NCI-H510A treated with DMSO at 0.1 percent for 48 hours (cell line): Measurements from ENCODE around the gene ADAMTSL4.
A peak's percentile ranks its signal among the peaks of the same experiment; 100 is the strongest.
"Not testable (repeated sequence)": the region's sequence is repeated elsewhere in the genome, so short reads cannot be mapped to it uniquely, and the experiment has no call there.

Experiments
- DNase-seq: peaks from one replicate; lab custom pipeline; 2025; lab: John Stamatoyannopoulos, UW

Gene ADAMTSL4

GRCh38 chr1:150555971-150556865 lies 7.0 kb downstream of the ADAMTSL4 start:
- DNase-seq: no peak

- DNase-seq: no peak
These were observed 7.9 kb downstream of the ADAMTSL4 start for GRCh38 chr1:150557065-150557600.

GRCh38 chr1:150557813-150558212 lies 8.6 kb downstream of the ADAMTSL4 start:
- no peak for DNase-seq

GRCh38 chr1:150558303-150558704 lies 9.1 kb downstream of the ADAMTSL4 start:
- DNase-seq: no peak

- no peak for DNase-seq
These were observed 9.8 kb downstream of the ADAMTSL4 start for GRCh38 chr1:150558761-150559655.

- DNase-seq: no peak
These were observed 10.4 kb downstream of the ADAMTSL4 start for GRCh38 chr1:150559656-150560010.

- DNase-seq: peak; percentile 62
These were observed 10.8 kb downstream of the ADAMTSL4 start for GRCh38 chr1:150560011-150560438.

- peak; percentile 86 for DNase-seq
These were observed 11.5 kb downstream of the ADAMTSL4 start for GRCh38 chr1:150560576-150561253.

GRCh38 chr1:150561254-150561973 lies 12.2 kb downstream of the ADAMTSL4 start:
- DNase-seq: peak; percentile 86

GRCh38 chr1:150561974-150562445 lies 12.8 kb downstream of the ADAMTSL4 start:
- DNase-seq: peak; percentile 75

GRCh38 chr1:150562446-150563339 lies 13.5 kb downstream of the ADAMTSL4 start:
- no peak for DNase-seq

GRCh38 chr1:150563340-150564038 lies 14.3 kb downstream of the ADAMTSL4 start:
- peak; percentile 47 for DNase-seq

- DNase-seq: no peak
These were observed 15.1 kb downstream of the ADAMTSL4 start for GRCh38 chr1:150564051-150564991.

GRCh38 chr1:150565240-150565991 lies 16.2 kb downstream of the ADAMTSL4 start:
- not testable (repeated sequence) for DNase-seq

GRCh38 chr1:150566589-150567340 lies 17.6 kb downstream of the ADAMTSL4 start:
- no peak for DNase-seq

- DNase-seq: no peak
These were observed 18.1 kb downstream of the ADAMTSL4 start for GRCh38 chr1:150567341-150567716.
